Right lung (tissue), 5 donors: ENCODE results near the gene DRAM2. TPM values are rescaled to one million over a fixed set of nuclear protein-coding genes. Genes with fewer than 3 reads are reported as not detected.
"Not testable (repeated sequence)": the region's sequence is repeated elsewhere in the genome, so short reads cannot be mapped to it uniquely, and the experiment has no call there.

Experiments used
- DNase-seq, 2 donors: peaks; one replicate each; pipeline ENCODE4 v3.0.0-alpha.2; 2013
- polyA plus RNA-seq, 5 donors: library from polyadenylated mRNA; unstranded; fragments of 120-200 nt; gene quantifications; one replicate each; pipeline versions ENCODE4 v1.2.1 to v1.2.3, GENCODE V29; 2013; ENCODE audit warnings: inconsistent platforms in 1 of 5, low replicate concordance in 1 of 5; ENCODE audit not compliant: insufficient read length in 5 of 5, insufficient read depth in 1 of 5

The DRAM2 gene
- polyA plus RNA-seq, 5 donors, result 55.9 to 85.7 (median 82.1) TPM

DNA sequence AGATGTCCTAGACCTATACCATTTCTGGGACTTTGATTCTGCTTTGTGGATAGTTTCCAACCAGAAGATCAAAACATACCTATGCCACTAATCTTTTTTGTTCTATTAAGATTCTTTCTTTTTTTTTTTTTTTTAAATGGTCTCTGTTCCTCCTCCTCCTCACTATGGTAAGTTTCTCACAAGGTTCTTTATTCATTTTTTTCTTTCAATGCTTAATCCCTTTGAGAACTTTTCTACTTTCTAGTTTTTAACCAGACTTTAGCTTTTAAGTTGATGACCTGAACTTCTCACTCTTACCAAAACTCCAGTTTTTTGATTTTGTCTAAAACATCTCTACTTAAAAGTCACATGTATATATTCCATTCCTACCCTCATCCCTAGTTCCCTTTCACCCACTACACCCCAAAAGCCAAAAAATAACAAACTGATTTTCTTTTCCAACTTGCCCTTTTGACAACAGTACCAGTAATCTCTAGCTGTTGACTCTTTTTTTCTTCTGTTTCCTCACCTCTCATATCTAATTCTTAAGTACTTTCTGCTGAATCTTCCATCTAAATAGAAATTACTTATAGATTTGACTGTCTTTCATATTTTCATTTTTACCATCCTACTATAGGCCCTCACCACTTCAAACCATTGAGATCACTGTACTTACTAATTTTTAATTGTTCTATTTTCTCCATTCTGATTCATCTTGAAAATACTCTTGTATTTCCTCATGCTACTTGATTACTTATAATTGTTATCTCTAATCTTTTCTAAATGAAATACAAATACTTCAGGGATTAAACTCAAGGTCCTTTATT is 6.3 kb upstream of the DRAM2 start:
- no peak for DNase-seq

GRCh38 chr1:111145542-111145941 is 5.6 kb upstream of the DRAM2 start:
- no peak for DNase-seq

GRCh38 chr1:111142356-111142975 is 2.6 kb upstream of the DRAM2 start:
- DNase-seq, result no peak

GRCh38 chr1:111141245-111142220 is 1.6 kb upstream of the DRAM2 start:
- no peak for DNase-seq

- DNase-seq, result no peak
Measured at GRCh38 chr1:111140680-111140967, 731 bp upstream of the DRAM2 start.

GRCh38 chr1:111139324-111139955 is 453 bp downstream of the DRAM2 start:
- peak in 1 of 2 donors; percentile 64 for DNase-seq

DNA sequence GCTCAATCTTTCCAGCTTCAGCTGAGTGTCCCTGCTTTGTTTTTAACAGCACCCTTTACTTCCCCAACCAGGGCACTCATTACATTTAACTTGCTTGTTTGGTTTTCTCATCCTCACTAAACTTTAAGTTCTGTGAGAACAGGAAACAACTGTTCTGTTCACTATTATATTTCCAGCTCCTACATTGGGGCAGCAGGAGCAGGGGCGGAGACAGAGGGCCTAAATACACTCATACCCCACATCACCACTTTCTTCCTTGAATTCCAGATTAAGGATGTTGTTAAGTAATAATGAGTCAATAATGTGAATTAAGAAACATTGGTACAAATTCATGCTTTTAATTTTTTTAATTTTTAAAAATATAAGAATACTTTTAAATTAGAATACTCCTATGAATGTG is 6.0 kb downstream of the DRAM2 start:
- no peak for DNase-seq

- DNase-seq, result no peak
Measured at GRCh38 chr1:111131693-111132092, 8.2 kb downstream of the DRAM2 start.

DNA sequence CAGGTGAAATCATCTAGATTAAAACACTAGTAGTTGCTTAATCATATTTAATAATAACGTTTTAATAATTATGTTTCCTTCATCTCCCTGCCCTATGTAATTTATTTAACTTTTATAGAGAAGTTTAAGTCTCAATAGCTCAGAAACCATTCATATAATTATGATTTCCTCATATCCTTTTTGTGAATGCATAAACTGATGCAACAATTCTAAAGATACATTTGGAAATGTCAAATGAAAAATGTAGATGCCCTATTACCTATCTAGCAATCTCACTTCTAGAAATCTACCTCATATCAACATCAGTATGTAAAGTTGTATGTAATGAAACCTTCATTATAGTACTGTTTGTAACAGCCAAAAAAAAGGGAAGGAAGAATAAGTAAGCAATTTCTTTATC is 10.5 kb downstream of the DRAM2 start:
- no peak for DNase-seq

GRCh38 chr1:111127923-111128643 is 11.8 kb downstream of the DRAM2 start:
- no peak for DNase-seq

GRCh38 chr1:111126354-111126753 is 13.5 kb downstream of the DRAM2 start:
- no peak for DNase-seq

DNA sequence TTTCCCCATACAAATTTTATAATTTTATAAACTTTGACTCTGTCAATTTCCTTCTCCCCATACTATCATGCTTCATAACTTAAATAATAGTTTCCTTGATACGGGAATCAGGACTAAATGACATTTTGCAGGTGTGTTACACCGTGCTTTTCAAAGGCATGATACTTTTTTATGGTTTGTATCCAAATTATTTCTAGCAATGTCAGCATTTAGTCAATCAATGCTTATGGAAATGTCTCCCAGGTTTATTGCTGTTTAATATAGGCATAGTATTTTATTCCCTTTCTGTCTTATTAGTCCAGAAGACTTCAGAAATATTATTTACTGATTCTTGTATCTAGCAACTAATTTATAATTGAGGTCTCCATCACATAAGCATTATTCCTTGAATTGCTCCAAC is 23.4 kb downstream of the DRAM2 start:
- DNase-seq, result no peak

GRCh38 chr1:111110197-111110899 is 29.5 kb downstream of the DRAM2 start:
- no peak for DNase-seq

- DNase-seq, result no peak
Measured at GRCh38 chr1:111104981-111105380, 34.9 kb downstream of the DRAM2 start.

DNA sequence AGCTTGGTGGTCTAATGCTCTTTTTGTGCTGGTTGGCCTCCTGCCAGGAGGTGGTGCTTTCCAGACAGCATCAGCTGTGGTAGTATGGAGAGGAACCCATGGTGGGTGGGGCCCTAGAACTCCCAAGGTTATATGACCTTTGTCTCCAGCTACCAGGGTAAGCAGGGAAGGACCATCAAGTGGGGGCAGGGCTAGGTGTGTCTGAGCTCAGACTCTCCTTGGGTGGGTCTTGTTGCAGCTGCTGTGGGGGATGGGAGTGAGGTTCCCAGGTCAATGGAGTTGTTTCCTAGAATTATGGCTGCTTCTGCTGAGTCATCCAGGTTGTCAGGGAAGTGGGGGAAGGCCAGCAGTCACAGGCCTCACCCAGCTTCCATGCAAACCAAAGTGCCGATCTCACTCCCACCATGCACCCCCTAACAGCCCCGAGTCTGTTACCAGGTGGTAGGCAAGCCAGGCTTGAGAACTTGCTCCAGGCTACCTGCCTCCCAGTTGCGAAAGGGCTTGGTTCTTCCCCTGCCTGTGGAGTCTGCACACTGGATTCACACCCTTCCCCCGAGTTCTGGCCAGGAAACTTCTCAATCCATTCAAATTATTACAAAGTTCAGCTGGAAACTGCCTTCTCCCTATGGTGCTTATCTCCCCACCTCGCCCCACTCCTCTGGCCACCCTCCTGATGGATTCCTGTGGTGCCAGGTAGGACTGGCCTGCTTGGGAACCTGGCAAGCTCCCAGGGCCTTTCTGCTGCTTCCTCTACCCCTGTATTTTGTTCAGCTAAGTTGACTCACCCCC is 37.8 kb downstream of the DRAM2 start:
- DNase-seq, result no peak

GRCh38 chr1:111099289-111099688 is 40.6 kb downstream of the DRAM2 start:
- DNase-seq, result no peak

GRCh38 chr1:111097356-111098099 is 42.4 kb downstream of the DRAM2 start:
- DNase-seq, result no peak

- not testable (repeated sequence) for DNase-seq
Measured at GRCh38 chr1:111095421-111095820, 44.5 kb downstream of the DRAM2 start.

DNA sequence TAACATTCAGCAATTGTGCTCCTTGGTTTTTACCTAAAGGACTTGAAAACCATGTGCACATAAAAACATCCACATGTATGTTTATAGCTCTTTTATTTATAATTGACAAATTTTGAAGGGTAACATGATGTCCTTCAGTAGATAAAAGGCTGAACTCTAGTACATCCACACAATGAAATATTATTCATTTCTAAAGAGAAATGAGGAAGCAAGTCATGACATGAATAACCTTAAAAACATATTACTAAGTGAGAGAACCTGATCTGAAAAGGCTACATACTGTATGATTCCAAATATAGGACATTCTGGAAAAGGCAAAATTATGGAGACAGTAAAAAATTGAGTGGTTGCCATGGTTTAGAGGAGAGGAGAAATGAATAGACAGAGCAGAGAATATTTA is 50.3 kb downstream of the DRAM2 start:
- no peak for DNase-seq
